ENCODE measurements around the gene EPS8L2.
"Not testable (repeated sequence)": the region's sequence is repeated elsewhere in the genome, so short reads cannot be mapped to it uniquely, and the experiment has no call there.

Gene EPS8L2

GRCh38 chr11:737366-737765 is 31.3 kb downstream of the EPS8L2 start:
- TF ChIP-seq CTCF (conservative IDR thresholded peaks at IDR 0.05; ENCODE audit: low read depth, low read length), result no peak
- H3K4me3 ChIP-seq (ENCODE audit: low read length), result no peak overlapping the region
- DNase-seq (ENCODE audit: low read depth), result no peak

- not testable (repeated sequence) for H3K4me3 ChIP-seq (ENCODE audit: low read length); DNase-seq (ENCODE audit: low read depth)
Measured at GRCh38 chr11:737899-738298, 31.9 kb downstream of the EPS8L2 start.

- H3K4me3 ChIP-seq (ENCODE audit: low read length), result no peak overlapping the region
- TF ChIP-seq CTCF (conservative IDR thresholded peaks at IDR 0.05; ENCODE audit: low read depth, low read length), result no peak
- no peak for DNase-seq (ENCODE audit: low read depth)
Measured at GRCh38 chr11:742156-742546, 36.1 kb downstream of the EPS8L2 start.

- DNase-seq (ENCODE audit: low read depth), result no peak
- H3K4me3 ChIP-seq (ENCODE audit: low read length), result no peak overlapping the region
- TF ChIP-seq CTCF (conservative IDR thresholded peaks at IDR 0.05; ENCODE audit: low read depth, low read length), result no peak
Measured at GRCh38 chr11:742571-743201, 36.7 kb downstream of the EPS8L2 start.

GRCh38 chr11:745428-745827 is 39.4 kb downstream of the EPS8L2 start:
- H3K4me3 ChIP-seq (ENCODE audit: low read length), result no peak overlapping the region
- TF ChIP-seq CTCF (conservative IDR thresholded peaks at IDR 0.05; ENCODE audit: low read depth, low read length), result no peak
- DNase-seq (ENCODE audit: low read depth), result no peak

- H3K4me3 ChIP-seq (ENCODE audit: low read length), result peak overlapping the region; percentile 57
- no peak for DNase-seq (ENCODE audit: low read depth)
- TF ChIP-seq CTCF (conservative IDR thresholded peaks at IDR 0.05; ENCODE audit: low read depth, low read length), result no peak
Measured at GRCh38 chr11:746289-747157, 40.5 kb downstream of the EPS8L2 start.

GRCh38 chr11:747158-748006 is 41.4 kb downstream of the EPS8L2 start, which contains the start of gene TALDO1:
Gene TALDO1, plus strand, starts transcription at chr11:747464. Its CDS starts 18 bp downstream, at chr11:747482.
- no peak for TF ChIP-seq CTCF (conservative IDR thresholded peaks at IDR 0.05; ENCODE audit: low read depth, low read length)
- H3K4me3 ChIP-seq (ENCODE audit: low read length), result peak within 1 kb of the TSS; percentile 62

More at GRCh38 chr11:747158-748006, 41.4 kb downstream of the EPS8L2 start, which contains the start of gene TALDO1:
- peak; percentile 50 for DNase-seq (ENCODE audit: low read depth)

All from retinal pigment epithelial cell (primary cell).